HG02884 (cell line): ENCODE data around the gene DTX3L.
"Not testable (repeated sequence)": the region's sequence is repeated elsewhere in the genome, so short reads cannot be mapped to it uniquely, and the experiment has no call there.

ENCODE experiments used
- ATAC-seq: cut with Tn5 transposase; IDR thresholded peaks from one replicate; pipeline ENCODE4 v1.9.1; 2021; ENCODE audit warnings: mild to moderate bottlenecking, moderate library complexity; ENCODE audit not compliant: unreplicated experiment

The DTX3L gene

DNA sequence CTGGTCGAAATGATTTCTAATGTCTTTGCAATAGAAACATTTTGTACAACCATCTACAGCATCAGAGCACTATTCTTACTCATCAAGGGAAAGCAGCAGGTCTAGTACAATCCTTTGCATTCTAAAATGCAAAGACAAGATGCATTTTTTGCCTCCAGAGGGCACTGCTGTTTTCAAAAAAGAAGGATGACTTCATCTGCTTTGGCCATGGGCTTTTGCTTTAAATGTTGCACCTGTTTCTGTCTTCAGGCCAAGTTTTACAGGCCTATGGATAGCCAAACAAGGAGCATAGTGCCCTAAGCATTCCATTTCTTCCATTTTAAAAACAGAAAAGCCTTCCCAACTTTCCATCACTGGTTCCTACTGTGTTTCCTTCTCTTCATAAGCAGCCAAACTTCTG, 3.5 kb upstream of the DTX3L start:
- no peak for ATAC-seq

DNA sequence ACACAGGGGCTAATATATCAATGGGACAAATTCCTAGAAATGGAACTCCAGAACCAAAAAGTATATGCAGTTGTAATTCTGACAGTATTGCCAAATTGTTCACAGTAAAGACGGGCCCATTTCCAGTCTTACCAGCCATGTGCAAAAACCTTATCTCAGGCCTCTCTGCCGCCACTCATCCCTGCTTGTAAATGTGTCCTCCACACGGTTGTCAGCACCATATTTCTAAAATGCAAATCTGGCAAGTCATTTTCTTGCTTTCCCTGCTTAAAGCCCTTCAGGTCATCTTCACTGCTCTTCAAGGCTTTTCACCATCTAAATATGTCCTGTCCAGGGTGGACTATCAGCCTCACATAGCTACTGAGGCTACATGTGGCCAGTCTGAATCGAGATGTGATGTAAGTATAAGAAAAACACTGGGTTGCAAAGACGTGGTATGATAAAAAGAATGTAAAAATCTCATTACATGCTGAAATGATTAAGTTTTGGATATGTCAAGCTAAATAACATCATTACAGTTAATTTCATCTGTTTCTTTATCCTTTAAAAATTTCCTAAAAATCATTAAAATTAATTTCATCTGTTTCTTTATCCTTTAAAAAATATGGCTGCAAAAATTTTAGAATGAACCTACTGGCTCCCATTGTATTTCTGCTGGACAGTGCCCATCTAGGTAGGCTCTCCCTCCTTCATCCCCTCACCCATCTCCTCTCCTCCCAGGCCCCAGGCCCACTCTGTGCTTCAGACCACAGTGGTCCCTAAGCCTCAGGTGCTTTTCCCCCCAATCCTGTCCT, 1.0 kb upstream of the DTX3L start:
- ATAC-seq: no peak

DNA sequence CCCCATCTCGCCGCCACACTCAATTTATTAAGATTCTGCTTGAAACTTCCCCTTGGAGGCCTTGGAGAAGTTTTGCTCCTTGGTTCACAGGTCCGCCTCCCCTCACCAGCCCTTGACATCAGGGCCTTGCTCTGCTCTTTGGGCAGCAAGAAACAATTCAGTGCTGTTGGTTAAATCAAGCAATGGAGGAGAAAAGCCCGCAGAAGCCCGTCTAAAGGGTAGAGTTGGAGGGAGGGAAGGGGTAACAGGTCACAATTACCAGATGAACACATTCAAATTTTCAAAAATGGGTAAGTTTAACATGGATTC, 467 bp upstream of the DTX3L start:
- ATAC-seq: no peak

DNA sequence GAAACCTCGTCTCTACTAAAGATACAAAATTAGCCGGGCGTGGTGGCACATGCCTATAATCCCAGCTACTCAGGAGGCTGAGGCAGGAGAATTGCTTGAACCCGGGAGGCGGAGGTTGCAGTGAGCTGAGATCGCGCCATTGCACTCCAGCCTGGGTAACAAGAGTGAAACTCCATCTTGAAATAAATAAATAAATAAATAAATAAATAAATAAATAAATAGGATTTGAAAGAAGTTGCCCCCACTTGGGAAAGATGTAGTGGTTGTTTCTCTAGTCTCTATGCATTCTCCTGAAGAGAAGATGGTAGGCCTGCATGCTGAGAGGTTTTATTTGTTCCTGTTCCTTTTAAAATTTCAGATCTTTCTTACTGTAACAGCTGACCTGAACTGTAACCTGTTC, 4.0 kb downstream of the DTX3L start:
- ATAC-seq: not testable (repeated sequence)

DNA sequence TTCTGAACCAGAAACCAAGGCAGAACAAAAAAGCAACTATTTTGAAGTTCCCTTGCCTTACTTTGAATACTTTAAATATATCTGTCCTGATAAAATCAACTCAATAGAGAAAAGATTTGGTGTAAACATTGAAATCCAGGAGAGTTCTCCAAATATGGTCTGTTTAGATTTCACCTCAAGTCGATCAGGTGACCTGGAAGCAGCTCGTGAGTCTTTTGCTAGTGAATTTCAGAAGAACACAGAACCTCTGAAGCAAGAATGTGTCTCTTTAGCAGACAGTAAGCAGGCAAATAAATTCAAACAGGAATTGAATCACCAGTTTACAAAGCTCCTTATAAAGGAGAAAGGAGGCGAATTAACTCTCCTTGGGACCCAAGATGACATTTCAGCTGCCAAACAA, 4.6 kb downstream of the DTX3L start:
- no peak for ATAC-seq

DNA sequence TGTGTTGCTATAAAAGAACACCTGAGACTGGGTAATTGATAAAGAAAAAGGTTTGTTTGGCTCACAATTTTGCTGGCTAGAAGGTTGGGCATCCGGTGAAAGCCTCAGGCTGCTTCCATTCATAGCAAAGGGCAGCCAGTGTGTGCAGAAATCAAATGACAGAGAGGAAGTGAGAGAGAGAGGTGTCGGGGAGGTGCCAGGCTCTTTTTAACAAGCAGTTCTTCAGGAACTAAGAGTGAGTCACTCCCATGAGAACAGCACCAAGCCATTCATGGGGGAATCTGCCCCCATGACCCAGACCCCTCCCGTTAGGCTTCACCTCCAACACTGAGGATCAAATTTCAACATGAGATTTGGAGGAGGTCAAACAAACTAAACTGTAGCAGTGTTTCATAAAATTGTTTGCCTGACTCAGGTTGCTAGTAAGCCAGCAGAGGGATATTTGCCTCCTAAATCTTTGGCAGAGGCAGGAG, 8.8 kb downstream of the DTX3L start:
- ATAC-seq: no peak

DNA sequence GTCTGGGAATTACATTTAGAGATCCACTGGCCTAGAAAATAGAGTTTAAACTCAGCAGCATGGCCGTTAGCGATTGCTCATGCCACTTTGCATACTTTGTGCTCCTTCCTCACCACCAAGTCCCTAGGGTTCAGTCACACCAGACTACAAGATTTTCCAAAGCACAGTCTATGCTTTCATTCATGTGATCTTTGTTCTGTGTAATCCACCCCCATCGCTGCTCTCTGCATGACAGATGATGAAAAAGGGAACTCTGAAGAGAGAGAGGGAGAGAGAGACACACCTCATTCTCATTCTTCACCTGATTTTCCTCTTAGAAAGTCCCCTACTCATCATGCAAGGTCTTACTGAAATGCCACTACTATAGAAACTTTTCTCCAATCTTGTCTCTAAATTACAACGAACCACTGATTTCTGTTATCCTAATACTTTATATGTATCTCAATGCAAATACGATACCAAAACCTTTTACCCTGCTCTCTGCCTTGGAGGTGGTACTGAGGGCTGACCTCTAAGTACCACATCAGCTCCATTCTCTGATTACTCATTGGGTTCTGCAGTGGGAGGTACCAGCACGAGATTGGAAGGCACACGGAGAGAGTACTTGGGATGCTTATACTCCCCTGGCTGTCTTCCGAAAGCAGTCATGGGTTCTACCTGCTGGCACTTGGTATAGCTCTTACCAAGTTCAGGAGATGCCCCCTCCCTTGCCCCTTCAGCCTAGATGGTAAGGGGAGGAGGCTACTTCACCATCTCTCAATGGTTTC, 12.2 kb downstream of the DTX3L start:
- ATAC-seq: peak; percentile 81

DNA sequence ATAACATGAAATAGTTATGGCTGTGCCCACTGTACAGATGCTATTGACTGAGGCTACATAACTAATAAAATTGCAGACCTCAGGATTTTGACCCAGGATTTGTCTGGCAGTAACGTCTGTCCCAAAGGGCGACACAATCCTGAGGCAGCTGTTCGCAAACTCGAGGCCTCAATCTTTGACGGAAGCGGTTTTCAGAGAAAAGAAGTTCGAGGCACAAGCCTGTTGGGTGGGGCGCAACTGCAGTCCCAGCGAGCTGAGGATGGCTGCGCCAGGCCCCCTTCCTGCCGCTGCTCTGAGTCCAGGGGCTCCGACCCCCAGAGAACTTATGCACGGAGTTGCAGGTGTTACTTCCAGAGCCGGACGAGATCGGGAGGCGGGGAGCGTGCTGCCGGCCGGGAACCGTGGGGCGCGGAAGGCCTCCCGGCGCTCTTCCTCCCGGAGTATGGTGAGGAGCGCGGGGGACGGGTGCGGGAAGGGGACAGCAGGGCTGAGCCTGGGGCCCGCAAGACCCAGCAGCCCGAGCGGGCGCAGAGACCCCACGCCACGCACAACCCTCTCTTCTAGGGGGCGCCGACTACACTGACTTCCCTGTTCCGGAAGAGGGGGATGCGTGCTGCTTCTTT, 13.4 kb downstream of the DTX3L start, which contains the start of gene PARP15:
PARP15 (plus strand) TSS at position 242 of the 623 bp plus-strand sequence; CDS start at position 260, 18 bp downstream.
- no peak for ATAC-seq

DNA sequence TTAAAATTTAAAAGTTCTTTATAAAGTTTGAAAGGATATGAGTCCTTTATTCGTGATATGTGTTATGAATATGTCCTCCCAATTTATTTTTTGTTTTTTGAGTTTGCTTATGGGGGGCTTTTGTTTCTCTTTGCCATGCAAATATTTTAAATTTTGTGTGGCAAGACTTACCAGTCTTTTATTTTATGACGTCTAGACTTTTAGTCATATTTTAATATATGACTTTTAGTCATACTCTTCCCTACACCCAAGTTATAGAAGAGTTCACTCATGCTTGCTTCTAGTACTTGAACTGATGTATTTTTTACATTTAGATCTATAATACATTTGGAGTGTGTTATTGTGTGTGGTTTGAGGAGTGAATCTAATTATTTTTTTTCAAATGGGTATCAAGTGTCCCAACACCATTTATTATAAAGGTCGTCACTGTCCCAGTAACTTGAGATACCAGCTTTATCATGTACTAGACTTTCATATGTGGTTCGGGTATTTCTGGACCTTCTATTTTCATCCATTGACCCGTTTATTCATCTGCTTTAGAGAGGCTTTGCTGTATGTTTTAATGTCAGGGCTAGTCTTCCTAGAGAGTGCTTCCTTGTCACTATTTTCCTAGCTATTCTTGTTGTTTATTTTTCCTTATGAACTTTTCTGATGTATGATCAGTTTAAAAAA, 14.1 kb downstream of the DTX3L start:
- ATAC-seq: no peak

DNA sequence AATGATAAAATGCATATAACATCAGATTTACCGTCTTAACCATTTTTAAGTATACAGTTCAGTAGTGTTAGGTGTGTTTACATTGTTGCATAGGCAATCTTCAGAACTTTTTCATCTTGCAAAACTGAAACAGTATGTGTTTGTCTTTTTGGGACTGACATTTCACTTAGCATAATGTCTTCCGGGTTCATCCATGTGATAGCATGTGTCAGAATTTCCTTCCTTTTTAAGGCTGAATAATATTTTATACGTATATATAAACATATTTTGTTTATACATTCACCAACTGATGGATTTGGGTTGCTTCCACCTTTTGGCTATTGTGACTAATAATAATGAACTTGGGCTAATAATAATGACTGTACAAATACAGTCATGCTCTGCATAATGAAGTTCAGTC, 16.3 kb downstream of the DTX3L start:
- no peak for ATAC-seq

DNA sequence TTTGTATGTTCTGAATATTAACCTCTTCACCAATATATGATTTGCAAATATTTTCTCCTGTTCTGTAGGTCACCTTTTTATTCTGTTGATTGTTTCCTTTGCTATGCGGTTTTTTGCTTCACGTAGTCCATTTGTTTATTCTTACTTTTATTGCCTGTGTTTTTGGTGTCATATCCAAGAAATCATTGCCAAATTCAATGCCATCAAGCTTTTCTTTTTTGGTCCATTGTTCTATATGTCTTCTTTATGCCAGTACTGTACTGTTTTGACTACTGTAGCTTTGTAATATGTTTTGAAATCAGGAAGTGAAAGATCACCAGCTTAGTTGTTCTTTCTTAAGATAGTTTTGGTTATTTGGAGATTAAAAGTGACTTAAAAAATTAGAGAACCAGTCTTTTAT, 17.5 kb downstream of the DTX3L start:
- ATAC-seq: no peak

DNA sequence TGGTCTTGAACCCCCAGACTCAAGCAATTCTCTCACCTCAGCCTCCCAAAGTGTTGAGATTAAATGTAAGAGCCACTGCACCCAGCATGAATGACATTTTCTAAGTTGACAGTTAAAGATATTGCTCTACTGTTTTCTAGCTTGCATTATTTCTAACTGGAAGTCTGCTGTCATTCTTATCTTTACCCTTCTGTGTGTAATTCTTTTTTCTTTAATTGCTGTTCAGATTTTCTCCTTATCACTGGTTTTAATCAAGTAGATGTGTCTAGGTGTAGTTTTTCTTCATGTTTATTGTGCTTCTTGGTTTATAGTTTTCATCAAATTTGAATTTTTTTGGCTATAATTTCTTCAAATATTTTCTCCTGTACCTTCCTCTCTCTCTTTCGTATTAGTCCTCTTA, 18.3 kb downstream of the DTX3L start:
- no peak for ATAC-seq

DNA sequence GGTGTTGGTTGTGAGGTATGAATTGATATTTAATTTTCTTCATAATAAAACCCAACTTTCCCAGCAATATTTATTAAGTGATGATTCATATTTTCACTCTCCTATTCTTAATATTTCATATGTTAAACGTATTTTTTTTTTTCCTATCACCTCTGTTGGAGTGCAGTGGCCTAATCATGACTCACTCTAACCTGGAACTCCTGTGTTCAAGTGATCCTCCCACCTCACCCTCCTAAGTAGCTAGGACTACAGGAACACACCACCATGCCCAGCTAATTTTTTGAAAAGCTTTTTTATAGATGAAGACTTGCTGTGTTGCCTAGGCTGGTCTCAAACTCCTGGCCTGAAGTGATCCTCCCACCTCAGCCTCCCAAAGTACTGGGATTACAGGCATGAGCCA, 22.0 kb downstream of the DTX3L start:
- ATAC-seq: no peak

DNA sequence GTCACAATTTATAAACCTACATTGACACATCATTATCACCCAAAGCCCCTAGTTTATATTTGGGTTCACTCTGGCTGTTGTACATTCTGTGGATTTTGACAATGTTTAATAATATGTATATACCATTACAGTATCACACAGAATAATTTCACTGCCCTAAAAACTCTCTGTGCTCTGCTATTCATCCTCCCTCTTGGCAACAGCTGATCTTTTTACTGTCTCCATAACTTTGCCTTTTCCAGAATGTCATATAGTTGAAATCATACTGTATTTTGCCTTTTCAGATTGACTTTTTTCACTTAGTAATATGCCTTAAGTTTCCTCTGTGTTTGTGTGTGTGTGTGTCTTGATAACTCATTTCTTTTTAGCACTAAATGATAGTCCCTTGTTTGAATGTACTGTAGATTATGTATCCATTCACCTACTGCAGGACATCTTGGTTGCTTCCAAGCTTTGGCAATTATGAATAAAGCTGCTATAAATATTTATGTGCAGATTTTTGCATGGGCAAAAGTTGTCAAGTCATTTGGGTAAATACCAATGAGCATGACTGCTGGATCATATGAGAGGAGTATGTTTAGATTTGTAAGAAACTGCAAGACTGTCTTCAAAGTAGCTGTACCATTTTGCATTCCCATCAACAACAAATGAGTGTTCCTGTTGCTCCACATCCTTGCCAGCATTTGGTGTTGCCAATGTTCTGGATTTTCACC, 22.8 kb downstream of the DTX3L start:
- no peak for ATAC-seq

DNA sequence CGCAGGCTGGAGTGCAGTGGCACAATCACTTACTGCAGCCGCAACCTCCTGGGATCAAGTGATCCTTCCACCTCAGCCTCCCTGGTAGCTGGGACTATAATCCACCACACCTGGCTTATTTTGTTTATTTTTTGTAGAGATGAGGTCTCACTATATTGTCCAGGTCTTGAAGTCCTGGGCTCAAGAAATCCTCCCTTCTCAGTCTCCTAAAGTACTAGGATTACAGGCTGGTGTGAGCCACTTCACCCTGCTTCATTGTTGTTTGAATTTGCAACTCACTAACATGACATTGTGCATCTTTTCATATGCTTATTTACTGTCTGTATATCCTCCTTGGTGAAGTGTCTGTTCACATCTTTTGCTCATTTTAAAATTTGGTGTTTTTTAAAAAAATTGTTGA, 23.4 kb downstream of the DTX3L start:
- no peak for ATAC-seq

DNA sequence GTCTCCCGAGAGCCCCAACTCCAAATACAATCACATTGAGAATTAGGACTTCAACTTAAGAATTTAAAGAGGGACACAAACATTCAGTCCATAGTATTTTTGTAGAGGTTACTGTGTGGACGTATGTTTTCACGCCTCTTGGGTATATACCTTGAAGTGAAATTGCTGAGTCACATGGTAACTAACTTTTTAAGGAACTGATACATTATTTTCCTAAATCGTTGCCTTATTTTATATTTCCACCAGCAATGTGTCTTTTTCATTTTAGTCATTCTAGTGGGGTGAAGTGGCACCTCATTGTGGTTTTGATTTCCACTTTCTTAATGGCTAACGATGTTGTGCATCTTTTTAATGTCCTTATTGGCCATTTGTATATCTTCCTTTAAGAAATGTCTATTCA, 25.2 kb downstream of the DTX3L start:
- ATAC-seq: peak; percentile 77

DNA sequence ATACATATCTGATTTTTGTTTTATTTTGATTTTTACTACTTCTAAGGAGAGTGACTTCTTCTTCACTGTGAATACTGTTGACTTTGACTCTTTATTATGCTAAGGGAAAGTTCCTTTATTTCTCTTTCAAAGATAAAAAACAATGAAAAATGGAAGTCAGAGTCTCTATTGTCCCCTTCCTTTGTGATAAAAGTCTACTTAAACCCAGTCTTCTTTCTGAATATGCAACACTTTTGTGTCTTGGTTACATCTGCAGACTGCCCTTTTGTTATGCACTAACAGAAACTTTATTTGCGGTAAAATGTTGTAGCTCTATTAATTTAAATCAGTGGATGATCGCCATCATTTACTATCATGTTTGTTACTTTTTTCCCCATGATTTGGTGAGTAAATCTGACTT, 26.5 kb downstream of the DTX3L start:
- ATAC-seq: no peak

DNA sequence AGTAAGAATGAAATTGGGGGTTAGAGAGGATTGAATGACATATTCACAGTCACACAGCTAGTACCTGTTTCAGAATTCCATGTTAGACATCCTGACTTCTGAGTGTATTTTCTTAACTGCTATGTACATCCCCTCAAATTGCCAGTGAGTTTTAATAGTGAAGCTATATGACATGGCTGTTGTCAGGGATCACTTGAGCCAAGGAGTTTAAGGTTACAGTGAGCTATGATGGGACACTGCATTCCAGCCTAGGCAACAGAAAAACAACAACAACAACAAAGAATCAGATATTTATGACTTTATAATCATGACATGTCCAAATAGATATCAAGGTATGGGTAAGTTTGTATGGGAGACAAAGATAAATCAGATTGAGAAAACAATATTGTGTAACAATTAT, 29.9 kb downstream of the DTX3L start:
- ATAC-seq: no peak

DNA sequence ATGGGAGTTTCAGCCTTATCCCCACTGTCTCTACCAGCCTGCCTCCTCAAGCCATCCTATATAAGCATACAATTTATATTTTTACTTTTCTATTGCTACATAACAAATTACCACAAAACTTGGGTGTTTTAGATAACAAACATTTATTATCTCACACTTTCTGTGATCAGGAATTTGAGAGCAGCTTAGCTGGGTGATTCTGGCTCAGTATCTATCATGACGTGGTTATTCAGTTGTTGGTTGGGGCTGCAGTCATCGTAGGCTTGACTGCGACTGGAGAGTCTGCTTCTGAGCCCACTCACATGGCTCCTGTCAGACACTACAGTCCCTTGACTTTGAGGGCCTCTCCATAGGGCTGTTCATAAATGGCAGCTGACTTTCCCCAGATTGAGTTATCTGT, 34.0 kb downstream of the DTX3L start:
- no peak for ATAC-seq

DNA sequence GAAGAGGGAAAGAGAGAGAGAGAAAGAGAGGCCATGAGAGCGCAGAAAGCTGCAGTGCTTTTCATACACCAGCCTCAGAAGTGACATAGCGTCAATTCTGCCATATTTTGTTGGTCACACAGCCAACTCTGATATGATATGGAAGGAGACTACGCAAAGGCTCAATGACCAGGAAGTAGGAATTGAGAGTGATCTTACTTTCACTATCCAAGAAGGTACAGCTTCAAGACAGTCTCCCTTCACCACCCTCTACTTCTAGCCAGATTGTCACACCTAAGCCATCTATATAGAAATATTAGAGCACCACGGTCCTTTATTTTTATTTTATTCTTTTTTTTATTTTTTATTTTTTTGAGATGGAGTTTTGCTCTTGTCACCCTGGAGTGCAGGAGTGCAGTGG, 34.4 kb downstream of the DTX3L start:
- ATAC-seq: no peak
